ENCODE measurements around the gene NUP37.
"Not testable (repeated sequence)": the region's sequence is repeated elsewhere in the genome, so short reads cannot be mapped to it uniquely, and the experiment has no call there.

Gene NUP37, protein sequence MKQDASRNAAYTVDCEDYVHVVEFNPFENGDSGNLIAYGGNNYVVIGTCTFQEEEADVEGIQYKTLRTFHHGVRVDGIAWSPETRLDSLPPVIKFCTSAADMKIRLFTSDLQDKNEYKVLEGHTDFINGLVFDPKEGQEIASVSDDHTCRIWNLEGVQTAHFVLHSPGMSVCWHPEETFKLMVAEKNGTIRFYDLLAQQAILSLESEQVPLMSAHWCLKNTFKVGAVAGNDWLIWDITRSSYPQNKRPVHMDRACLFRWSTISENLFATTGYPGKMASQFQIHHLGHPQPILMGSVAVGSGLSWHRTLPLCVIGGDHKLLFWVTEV

DNA sequence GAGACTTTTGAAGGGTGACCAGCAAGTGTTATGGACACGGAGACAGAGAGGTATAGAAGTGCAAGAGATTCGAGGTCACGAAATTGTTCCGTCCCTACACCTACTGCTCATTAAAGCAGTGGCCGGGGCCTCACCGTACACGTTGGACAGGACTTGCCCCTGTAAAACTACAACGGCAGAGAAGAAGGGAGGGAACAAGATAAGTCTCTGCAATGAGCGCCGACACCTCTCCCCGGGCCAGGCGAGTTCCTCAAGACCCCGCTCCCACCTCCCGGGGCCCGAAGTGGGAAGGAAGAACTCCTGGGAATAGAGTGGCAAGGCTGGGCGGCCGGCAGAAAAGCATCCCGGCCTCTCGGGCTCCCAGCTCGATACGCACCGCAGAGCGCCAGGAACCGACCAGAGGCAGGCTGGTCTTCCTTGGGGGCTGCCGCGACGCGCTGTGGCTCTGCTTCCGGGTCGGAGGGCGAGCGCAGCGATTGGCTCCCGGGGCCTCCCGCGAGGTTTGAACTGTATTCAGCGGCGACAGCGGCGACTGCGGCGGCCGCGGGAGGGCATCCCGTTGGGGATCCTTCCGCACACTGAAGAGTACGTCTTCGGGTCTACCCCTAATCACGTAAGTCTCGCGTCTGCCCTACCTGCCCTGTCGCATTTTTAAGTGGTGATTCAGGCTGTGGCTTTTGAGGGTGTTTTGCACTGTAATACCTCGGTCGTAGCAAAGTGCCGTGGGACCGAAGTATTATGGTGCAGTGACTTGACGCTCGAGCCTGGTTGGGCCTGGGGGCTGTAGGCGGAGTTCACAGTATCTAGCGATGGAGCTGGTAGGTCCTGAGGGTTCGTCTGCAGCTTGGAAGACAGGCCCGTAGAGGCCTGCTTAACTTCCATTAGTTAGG is at the start of gene NUP37, which contains the start of gene PARPBP:
Gene NUP37 (minus strand): TSS at position 441 of the 890 bp plus-strand sequence. CDS start 1,596 bp downstream, outside the sequence.
Gene PARPBP (plus strand): TSS at position 510 of the 890 bp plus-strand sequence. CDS start 3,706 bp downstream, outside the sequence.
- peak; percentile 79 to 82 for DNase-seq (ENCODE audit: low read depth in 2 of 2, low spot score in 1 of 2)

DNA sequence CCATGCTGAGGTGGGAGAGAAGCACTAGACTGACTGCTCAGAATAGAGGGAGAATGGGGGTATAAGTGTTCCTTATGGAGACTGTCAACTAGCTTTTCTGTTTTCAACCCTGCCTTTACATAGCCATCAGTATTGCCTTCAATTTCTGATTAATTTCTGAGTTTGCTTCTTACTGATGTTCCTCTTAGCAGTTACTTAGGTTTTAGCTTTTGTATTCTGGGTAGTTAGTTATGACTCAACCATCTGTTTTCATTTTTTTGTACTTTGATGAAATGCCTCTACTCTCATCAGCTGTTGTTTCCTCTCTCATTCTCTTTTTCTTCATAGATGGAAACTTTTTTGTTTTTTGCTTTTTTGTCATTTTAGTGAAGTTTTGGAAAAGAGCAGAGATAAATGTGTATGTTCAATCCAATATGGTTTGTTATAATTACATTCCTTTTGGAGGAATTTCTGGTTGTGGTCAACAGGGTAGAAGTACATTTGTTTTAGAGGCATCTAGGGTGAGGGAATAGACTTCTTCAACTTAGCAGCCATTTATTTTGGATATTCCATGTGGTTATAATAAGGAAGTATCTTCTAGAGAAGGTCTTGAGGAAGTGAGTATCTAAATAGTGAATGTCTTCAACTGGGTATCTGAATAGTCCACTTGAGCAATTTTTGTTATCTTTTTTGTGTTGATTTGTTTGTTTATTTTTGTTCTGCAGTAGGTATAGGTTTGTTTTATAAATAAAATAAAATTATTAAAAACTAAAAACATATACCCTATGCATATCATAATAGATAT is 48.1 kb upstream of the NUP37 start:
- no peak for DNase-seq (ENCODE audit: low read depth in 2 of 2, low spot score in 1 of 2)

DNA sequence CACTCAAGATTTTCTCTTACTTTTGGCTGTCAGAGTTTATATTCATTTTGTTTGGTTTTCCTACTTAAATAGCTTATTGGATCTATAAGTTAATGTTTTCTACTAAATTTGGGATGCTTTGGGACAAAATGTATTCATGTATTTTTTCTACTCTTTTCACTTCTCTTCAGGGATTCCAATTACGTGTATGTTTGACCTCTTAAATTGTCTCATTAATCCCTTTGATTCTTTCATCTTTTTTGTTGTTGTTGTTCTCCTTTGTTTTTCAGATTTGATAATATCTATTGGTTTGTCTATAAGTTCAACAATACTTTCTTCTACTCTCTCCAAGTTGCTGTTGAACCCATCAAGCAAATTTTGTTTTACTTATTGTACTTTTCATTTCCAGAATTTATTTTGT is 43.5 kb upstream of the NUP37 start:
- no peak for DNase-seq (ENCODE audit: low read depth in 2 of 2, low spot score in 1 of 2)

DNA sequence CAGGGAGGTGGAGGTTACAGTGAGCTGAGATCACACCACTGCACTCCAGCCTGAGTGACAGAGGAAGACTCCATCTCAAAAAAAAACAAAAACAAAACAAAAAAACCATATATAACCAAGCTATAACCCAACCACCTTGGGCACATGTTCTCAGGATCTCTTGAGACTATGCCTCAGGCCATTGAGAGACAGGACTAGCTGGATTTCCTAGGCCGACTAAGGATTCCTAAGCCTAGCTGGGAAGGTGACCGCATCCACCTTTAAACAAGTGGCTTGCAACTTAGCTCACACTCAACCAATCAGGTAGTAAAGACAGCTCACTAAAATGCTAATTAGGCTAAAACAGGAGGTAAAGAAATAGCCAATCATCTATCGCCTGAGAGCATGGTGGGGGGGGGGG is 35.3 kb upstream of the NUP37 start:
- DNase-seq (ENCODE audit: low read depth in 2 of 2, low spot score in 1 of 2) = not testable (repeated sequence)

DNA sequence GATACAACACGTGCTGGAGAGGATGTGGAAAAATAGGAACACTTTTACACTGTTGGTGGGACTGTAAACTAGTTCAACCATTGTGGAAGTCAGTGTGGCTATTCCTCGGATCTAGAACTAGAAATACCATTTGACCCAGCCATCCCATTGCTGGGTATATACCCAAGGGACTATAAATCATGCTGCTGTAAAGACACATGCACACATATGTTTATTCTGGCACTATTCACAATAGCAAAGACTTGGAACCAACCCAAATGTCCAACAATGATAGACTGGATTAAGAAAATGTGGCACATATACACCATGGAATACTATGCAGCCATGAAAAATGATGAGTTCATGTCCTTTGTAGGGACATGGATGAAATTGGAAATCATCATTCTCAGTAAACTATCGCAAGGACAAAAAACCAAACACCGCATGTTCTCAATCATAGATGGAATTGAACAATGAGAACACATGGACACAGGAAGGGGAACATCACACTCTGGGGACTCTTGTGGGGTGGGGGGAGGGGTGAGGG is 27.2 kb upstream of the NUP37 start:
- DNase-seq (ENCODE audit: low read depth in 2 of 2, low spot score in 1 of 2) = not testable (repeated sequence)

DNA sequence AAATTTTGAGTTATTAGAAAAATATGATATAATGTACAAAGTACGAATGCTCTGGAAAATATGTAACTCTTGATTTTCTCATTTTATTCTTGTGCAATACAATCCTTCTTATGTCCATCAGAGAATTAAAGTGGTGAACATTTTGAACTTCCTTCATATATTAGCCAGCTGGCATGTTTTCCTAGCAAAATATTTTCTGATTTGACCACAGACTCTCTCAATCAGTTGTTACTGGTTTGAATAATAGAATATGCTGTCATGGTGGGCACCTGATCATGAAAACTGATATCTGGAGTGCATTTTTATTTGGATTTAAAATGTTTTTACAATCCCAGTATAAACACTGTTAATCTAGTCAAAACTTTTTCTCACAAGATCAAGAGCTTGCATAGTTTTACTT is 24.3 kb upstream of the NUP37 start:
- DNase-seq (ENCODE audit: low read depth in 2 of 2, low spot score in 1 of 2) = no peak

DNA sequence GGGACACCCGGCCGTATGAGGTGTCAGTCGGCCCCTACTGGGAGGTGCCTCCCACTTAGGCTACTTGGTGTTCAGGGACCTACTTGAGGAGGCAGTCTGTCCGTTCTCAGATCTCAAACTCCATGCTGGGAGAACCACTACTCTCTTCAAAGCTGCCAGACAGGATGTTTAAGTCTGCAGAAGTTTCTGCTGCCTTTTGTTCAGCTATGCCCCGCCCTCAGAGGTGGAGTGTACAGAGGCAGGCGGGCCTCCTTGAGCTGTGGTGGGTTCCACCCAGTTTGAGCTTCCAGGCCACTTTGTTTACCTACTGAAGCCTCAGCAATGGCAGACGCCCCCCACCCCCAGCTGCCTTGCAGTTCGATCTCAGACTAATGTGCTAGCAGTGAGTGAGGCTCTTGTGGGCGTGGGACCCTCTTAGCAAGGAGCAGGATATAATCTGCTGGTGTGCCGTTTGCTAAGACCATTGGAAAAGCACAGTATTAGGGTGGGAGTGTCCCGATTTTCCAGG is 23.0 kb upstream of the NUP37 start:
- not testable (repeated sequence) for DNase-seq (ENCODE audit: low read depth in 2 of 2, low spot score in 1 of 2)

DNA sequence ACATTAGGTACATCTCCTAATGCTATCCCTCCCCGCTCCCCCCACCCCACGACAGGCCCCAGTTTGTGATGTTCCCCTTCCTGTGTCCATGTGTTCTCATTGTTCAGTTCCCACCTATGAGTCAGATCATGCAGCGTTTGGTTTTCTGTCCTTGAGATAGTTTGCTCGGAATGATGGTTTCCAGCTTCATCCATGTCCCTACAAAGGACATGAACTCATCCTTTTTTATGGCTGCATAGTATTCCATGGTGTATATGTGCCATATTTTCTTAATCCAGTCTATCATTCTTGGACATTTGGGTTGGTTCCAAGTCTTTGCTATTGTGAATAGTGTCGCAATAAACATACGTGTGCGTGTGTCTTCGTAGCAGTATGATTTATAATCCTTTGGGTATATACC is 17.7 kb upstream of the NUP37 start:
- not testable (repeated sequence) for DNase-seq (ENCODE audit: low read depth in 2 of 2, low spot score in 1 of 2)

DNA sequence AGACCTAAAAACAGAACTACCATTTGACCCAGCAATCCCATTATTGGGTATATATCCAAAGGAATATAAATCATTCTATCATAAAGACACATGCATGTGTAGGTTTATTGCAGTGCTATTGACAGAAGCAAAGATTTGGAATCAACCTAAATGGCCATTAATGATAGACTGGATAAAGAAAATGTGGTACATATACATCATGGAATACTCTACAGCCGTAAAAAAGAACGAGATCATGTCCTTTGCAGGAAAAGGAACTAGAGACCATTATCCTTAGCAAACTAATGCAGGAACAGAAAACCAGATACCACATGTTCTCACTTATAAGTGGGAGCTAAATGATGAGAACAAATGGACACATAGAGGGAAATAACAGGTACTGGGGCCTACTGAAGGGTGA is 11.5 kb upstream of the NUP37 start:
- DNase-seq (ENCODE audit: low read depth in 2 of 2, low spot score in 1 of 2) = not testable (repeated sequence)

DNA sequence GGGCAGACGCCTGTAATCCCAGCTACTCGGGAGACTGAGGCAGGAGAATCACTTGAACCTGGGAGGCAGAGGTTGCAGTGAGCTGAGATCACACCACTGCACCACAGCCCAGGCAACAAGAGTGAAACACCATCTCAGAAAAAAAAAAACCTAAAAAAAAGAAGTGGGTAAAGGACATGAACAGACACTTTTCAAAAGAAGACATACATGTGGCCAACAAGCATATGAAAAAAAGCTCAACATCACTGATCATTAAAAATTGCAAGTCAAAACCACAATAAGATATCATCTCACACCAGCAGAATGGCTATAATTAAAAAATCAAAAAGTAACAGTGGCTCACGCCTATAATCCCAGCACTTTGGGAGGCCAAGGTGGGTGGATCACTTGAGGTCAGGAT is 10.8 kb upstream of the NUP37 start:
- DNase-seq (ENCODE audit: low read depth in 2 of 2, low spot score in 1 of 2) = not testable (repeated sequence)

DNA sequence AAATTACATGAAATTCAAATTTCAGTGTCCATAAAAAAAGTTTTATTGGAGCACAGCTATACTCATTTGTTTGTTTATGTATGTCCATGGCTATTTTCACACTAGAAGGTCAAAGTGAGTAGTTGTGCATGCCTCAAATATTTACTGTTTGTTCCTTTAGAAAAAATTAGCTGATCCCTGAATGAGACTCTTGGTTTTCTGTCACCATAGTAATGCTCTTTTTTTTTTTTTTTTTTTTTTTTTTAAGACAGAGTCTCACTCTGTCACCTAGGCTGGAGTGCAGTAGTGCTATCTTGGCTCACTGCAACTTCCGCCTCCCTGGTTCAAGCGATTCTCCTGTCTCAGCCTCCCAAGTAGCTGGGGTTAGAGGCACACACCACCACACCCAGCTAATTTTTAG is 1.4 kb upstream of the NUP37 start:
- not testable (repeated sequence) for DNase-seq (ENCODE audit: low read depth in 2 of 2, low spot score in 1 of 2)

DNA sequence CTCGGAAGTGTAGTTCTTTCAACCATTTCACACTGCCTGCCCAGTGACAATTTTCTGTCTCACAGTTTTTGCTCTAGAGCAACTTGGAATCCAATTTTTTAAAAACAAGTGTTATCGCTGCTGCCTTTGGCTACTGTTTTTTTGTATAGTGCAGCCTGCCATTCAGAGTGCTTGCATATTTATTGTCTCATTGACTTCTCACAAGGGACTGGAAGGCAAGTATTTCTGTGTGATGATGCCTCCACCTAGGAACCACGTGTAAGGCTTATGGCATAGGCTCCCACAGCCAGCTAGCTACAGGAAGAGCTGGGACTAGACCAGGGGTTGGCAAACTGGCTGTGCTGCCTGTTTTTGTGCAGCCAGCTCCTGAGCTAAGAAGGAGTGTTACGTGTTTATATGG is 972 bp upstream of the NUP37 start:
- DNase-seq (ENCODE audit: low read depth in 2 of 2, low spot score in 1 of 2) = no peak

DNA sequence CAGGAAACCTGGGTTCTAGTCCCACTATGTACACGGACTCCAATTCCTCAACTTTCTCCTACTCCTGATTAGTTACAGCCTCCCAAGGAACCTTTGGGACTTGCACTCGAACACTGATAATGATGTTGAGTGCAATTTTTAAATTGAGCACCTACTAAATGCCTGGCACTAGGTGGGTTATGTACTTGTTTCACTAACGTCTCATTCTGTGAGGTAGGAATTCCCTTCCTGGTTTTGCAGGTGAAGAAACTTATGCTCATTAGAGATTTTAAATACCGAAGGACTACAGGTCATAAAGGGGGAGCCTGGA is 605 bp upstream of the NUP37 start:
- no peak for DNase-seq (ENCODE audit: low read depth in 2 of 2, low spot score in 1 of 2)

DNA sequence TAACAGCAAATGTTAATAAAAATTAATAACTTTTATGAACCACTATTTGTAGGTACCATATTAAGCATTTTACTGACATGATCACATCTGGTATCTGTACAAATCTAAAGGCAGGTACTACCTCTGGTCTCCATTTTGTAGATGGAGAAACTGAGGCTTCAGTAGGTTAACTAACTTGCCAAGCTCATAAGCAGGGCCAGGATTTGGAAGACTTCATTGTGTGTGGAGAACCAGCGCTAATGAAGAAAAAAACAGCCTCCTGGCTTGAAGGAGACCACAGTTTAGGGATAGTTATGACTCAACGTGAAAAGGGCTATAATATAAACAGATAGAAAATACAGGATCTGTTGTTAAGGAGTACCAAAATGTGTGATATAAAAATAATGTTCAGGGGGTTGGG is 1.0 kb downstream of the NUP37 start:
- no peak for DNase-seq (ENCODE audit: low read depth in 2 of 2, low spot score in 1 of 2)

DNA sequence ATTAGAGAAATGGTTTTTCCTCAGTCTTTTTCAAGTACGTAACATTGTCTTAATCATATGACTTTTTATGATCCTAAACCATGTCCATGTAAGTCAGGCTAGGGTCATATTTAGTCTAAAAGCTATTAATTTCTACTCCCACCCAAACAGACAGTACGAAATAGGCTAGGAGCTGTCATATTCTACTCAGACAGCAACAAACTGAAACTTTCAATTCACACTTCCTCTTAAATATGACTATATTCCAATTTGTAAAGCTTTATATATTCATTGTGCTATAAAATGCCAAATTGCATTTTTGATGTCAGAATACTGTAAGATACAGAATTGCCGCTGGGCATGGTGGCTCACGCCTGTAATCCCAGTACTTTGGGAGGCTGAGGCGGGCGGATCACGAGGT is 3.5 kb downstream of the NUP37 start:
- no peak for DNase-seq (ENCODE audit: low read depth in 2 of 2, low spot score in 1 of 2)

DNA sequence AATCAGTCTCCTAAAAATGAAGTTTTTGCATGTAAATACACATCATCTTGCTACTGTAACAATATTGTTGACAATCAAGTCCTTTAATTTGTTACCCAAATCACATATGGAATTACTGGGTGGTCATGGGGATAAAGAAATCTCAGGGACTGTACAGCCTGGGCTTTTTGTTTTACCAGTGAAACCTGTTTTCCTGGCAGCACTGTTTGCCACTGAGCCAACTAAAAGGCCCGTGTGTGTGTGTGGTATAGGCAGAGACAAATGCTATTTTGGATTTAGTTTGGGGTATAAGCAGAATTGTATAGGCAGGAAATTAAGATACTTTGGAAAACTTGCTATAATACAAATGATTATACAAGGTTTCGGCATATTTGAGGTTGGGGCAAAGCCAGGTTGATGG is 5.7 kb downstream of the NUP37 start:
- no peak for DNase-seq (ENCODE audit: low read depth in 2 of 2, low spot score in 1 of 2)

DNA sequence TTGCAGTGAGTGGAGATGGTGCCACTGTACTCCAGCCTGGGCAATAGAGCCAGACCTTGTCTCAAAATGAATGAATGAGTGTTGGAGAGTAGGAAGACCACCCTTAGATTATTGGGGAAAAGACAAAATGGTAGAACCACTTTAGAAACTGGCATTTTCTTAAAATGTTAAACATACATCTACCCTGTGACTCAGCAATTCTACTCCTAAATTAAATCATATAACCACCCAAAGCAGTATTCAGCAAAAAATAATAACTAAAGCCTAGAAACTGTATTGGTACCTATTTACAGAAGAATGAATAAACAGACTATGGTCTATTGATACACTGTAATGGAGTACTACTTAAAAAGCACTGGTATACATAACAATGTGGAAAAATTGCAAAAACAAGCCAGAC is 9.1 kb downstream of the NUP37 start:
- no peak for DNase-seq (ENCODE audit: low read depth in 2 of 2, low spot score in 1 of 2)

DNA sequence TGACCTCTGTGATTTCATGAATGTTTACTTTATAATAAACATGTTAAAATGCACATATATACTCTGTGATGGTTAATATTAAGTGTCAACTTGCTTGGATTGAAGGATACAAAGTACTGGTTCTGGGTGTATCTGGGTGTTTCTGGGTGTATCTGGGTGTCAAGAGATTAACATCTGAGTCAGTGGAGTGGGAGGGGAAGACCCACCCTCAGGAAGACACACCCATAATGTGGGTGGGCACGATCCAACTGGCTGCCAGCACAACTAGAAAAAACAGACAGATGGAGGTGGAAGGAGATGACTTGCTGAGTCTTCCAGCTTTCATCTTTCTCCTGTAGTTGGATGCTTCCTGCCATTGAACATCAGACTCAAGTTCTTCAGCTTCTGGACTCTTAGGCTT is 11.9 kb downstream of the NUP37 start:
- no peak for DNase-seq (ENCODE audit: low read depth in 2 of 2, low spot score in 1 of 2)

DNA sequence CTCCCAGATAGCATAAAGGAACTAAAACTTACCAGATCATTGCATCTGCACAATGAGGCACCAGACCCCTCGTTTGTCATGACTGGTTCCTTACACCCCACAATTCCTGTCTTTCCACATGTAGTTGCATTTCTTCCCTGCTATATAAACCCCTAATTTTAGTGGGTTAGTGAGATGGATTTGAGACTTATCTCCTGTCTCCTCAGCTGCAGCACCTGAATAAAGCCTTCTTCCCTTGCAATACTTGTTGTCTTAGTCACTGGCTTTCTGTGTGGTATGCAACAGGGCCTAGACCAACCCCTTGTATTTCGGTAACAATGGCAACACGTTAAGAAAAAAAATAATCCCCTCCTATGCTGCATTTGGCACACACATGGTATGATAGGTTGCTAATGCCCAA is 13.0 kb downstream of the NUP37 start:
- DNase-seq (ENCODE audit: low read depth in 2 of 2, low spot score in 1 of 2) = no peak

DNA sequence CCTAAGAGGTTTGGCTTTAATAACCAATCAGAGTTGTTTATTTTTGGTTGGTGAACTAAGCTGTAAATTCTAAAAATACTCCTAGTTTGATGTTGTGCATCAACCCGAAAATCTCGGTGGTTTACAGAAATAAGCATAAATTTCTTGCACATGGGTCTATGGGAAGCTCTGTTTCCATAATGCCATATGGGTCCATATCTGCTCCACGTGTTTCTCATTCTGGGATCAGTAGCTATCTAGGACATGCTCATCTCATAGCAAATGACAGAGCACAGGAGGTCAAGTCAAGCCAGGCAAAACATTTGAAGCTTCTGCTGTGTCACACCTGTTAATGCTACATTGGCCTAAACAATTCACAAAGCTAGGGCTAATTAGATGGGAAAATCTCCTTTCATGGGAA is 23.1 kb downstream of the NUP37 start:
- DNase-seq (ENCODE audit: low read depth in 2 of 2, low spot score in 1 of 2) = no peak

DNA sequence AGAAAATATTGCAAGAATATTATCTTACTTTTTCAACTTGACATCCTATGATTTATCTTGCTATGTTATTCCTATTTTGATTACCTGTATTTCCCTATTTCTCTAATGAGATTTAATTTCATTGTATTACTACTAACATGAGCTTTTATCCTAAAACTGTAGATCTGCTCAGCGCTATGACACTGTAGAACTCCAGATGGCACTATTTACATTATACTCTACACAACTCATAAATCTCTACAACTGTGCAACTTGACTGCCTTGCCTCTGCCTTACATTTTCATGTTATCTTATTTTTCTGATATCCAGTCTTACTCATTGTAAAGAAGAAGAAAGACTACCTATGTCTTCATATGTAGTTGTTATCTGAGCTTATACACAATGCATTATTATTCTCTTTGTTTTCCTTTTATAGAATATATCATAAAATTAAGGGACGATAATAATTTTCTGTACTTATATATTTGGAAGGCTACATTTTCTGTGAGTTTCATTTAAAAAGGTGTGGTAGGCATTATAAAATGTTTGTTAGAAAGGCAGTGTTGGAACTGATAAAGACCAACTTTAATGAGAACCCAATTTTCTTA is 24.1 kb downstream of the NUP37 start:
- no peak for DNase-seq (ENCODE audit: low read depth in 2 of 2, low spot score in 1 of 2)

All from stimulated activated CD8-positive, alpha-beta memory T cell treated with anti-CD3 and anti-CD28 coated beads, Interleukin-4, amount 100 ng/mL, for 1 hour (primary cell).